Stomach (tissue), 4 donors: ENCODE data around the gene RXRA.

Experiments
- EP300 ChIP-seq: sonication (generic); formaldehyde crosslinking; IDR thresholded peaks from one replicate; pipeline ENCODE4 v1.6.1; 2017; ENCODE audit warnings: antibody characterized with exemption
- POLR2A ChIP-seq, 4 donors: fragments of 450-650 bp; IDR thresholded peaks; one replicate each; pipeline ENCODE4 v1.6.1; 2016; ENCODE audit warnings: antibody characterized with exemption in 4 of 4, control low read depth in 2 of 4, mild to moderate bottlenecking in 1 of 4, moderate library complexity in 1 of 4
- POLR2AphosphoS5 ChIP-seq, 3 donors: sonication (generic); formaldehyde crosslinking; IDR thresholded peaks; one replicate each; pipeline ENCODE4 v1.6.1; 2016; ENCODE audit warnings: antibody characterized with exemption in 3 of 3
- TF ChIP-seq, protein P1 (sequence below), 7 experiments: fragments of 450-650 bp in 4 of 7; fragments of 200-600 bp in 3 of 7; sonication (generic) in 3 of 7; IDR thresholded peaks; one replicate each; pipeline ENCODE4 v1.5.1; 2016 to 2019; ENCODE audit warnings: antibody characterized with exemption in 7 of 7, control low read depth in 2 of 7, mild to moderate bottlenecking in 1 of 7

GRCh38 chr9:134463280-134463679, 137.0 kb downstream of the RXRA start:
- TF ChIP-seq, protein P1, sequence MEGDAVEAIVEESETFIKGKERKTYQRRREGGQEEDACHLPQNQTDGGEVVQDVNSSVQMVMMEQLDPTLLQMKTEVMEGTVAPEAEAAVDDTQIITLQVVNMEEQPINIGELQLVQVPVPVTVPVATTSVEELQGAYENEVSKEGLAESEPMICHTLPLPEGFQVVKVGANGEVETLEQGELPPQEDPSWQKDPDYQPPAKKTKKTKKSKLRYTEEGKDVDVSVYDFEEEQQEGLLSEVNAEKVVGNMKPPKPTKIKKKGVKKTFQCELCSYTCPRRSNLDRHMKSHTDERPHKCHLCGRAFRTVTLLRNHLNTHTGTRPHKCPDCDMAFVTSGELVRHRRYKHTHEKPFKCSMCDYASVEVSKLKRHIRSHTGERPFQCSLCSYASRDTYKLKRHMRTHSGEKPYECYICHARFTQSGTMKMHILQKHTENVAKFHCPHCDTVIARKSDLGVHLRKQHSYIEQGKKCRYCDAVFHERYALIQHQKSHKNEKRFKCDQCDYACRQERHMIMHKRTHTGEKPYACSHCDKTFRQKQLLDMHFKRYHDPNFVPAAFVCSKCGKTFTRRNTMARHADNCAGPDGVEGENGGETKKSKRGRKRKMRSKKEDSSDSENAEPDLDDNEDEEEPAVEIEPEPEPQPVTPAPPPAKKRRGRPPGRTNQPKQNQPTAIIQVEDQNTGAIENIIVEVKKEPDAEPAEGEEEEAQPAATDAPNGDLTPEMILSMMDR (IDR thresholded peaks at IDR 0.05) = no peak
- TF ChIP-seq POLR2A (IDR thresholded peaks at IDR 0.05) = no peak
- no peak for TF ChIP-seq POLR2AphosphoS5 (IDR thresholded peaks at IDR 0.05)
- TF ChIP-seq EP300 = no peak
